NCI-H1930 (cell line): ENCODE measurements around the gene BAG5.
"Not testable (repeated sequence)": the region's sequence is repeated elsewhere in the genome, so short reads cannot be mapped to it uniquely, and the experiment has no call there.

Source experiments
- DNase-seq, 2 experiments: peaks; one replicate each; lab custom pipeline; 2025; lab: John Stamatoyannopoulos, UW

BAG5 gene

GRCh38 chr14:103562429-103563225 lies at the start of gene BAG5, which contains the start of gene COA8:
BAG5 (minus strand) TSS chr14:103562657; CDS start chr14:103561164, 1,493 bp downstream.
COA8 (plus strand) TSS chr14:103562960; CDS start chr14:103563002, 42 bp downstream.
- peak; percentile 72 to 90 for DNase-seq

- DNase-seq, result no peak
These were observed 48.8 kb upstream of the BAG5 start for GRCh38 chr14:103611215-103611614.

- DNase-seq, result not testable (repeated sequence)
These were observed 46.6 kb upstream of the BAG5 start for GRCh38 chr14:103609081-103609480.

GRCh38 chr14:103607822-103608221 lies 45.4 kb upstream of the BAG5 start:
- DNase-seq, result no peak

GRCh38 chr14:103606963-103607668 lies 44.7 kb upstream of the BAG5 start:
- peak in 1 of 2 experiments; percentile 9 for DNase-seq

- no peak for DNase-seq
These were observed 42.2 kb upstream of the BAG5 start for GRCh38 chr14:103604620-103605019.

GRCh38 chr14:103600503-103600902 lies 38.0 kb upstream of the BAG5 start:
- DNase-seq, result no peak

- no peak for DNase-seq
These were observed 35.3 kb upstream of the BAG5 start for GRCh38 chr14:103597623-103598377.

- DNase-seq, result no peak
These were observed 31.8 kb upstream of the BAG5 start for GRCh38 chr14:103594265-103594664.

- DNase-seq, result no peak
These were observed 31.1 kb upstream of the BAG5 start for GRCh38 chr14:103593577-103593976.

- DNase-seq, result no peak
These were observed 22.0 kb upstream of the BAG5 start for GRCh38 chr14:103584326-103584915.

- no peak for DNase-seq
These were observed 19.7 kb upstream of the BAG5 start for GRCh38 chr14:103581954-103582703.

- no peak for DNase-seq
These were observed 18.7 kb upstream of the BAG5 start for GRCh38 chr14:103581206-103581605.

- no peak for DNase-seq
These were observed 16.1 kb upstream of the BAG5 start for GRCh38 chr14:103578401-103579075.

GRCh38 chr14:103576371-103577024 lies 14.0 kb upstream of the BAG5 start:
- DNase-seq, result no peak

- DNase-seq, result no peak
These were observed 12.3 kb upstream of the BAG5 start for GRCh38 chr14:103574707-103575285.

GRCh38 chr14:103574104-103574503 lies 11.6 kb upstream of the BAG5 start:
- DNase-seq, result no peak

GRCh38 chr14:103569408-103569807 lies 7.0 kb upstream of the BAG5 start:
- no peak for DNase-seq

- DNase-seq, result no peak
These were observed 6.5 kb upstream of the BAG5 start for GRCh38 chr14:103568952-103569351.
